NT2/D1 (cell line): Measurements from ENCODE around the gene ARSJ.

Experiments
- SUZ12 ChIP-seq: IDR thresholded peaks from 2 replicates; pipeline ENCODE4 v1.6.1; 2011; ENCODE audit not compliant: insufficient read length, insufficient read depth; ENCODE audit errors: extremely low read depth
- YY1 ChIP-seq: IDR thresholded peaks from 2 replicates; pipeline ENCODE4 v1.6.1; 2011; ENCODE audit not compliant: insufficient read length, insufficient read depth
- ZNF274 ChIP-seq: IDR thresholded peaks from 2 replicates; pipeline ENCODE4 v1.6.1; 2011; ENCODE audit warnings: mild to moderate bottlenecking, low read depth, low read length

GRCh38 chr4:113960684-113961321, 18.6 kb downstream of the ARSJ start:
- TF ChIP-seq YY1 = no peak
- no peak for TF ChIP-seq ZNF274
- no peak for TF ChIP-seq SUZ12
